Measurements from ENCODE around the gene RAB22A. TPM values are rescaled to one million over a fixed set of nuclear protein-coding genes. Genes with fewer than 3 reads are reported as not detected.

The RAB22A gene
- total RNA-seq, 1 donor from 2014 or later = 17.9 TPM

DNA sequence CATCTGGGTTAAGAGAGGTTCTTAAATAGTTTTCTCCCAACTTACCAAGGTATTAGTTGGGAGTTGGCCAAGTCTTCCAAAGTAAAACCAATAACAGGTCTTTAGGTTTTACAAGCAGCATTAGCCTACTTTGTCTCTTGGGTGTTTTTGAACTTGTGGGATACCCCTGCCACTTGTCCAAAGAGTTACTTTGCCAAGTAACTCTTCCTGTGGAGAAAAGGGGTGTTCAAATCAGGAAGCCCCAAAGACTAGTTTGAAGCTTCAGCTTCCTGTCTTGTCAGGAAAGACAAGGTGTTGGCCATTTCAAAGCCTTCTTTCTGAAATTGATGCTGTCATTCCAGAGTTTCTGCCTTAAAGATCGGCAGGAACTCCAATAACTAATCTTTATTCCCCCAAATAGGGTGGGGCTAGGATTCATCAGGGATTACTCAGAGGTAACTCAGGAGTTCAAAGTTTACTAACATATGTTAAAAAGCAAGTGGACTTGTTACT, 822 bp downstream of the RAB22A start:
- peak overlapping the region; percentile 89 for H3K4me3 Mint-ChIP-seq (ENCODE audit: low read depth)
- no peak for DNase-seq (ENCODE audit: low spot score, unreplicated experiment)
- no peaks in the 10 kb centered on the region for H3K27me3 Mint-ChIP-seq
- peak overlapping the region; percentile 95 for H3K27ac Mint-ChIP-seq
- no peak for TF ChIP-seq CTCF (IDR thresholded peaks at IDR 0.05; ENCODE audit: unreplicated experiment)
- H3K4me1 Mint-ChIP-seq (ENCODE audit: low read depth) = peaks cover 11% of the 10 kb centered on the region
- H3K36me3 Mint-ChIP-seq (ENCODE audit: insufficient read depth) = peaks cover 14% of the 10 kb centered on the region
- no peaks in the 10 kb centered on the region for H3K9me3 Mint-ChIP-seq (ENCODE audit: low read depth)

GRCh38 chr20:58312836-58313235, 3.3 kb downstream of the RAB22A start:
- TF ChIP-seq CTCF (IDR thresholded peaks at IDR 0.05; ENCODE audit: unreplicated experiment) = no peak
- no peaks in the 10 kb centered on the region for H3K9me3 Mint-ChIP-seq (ENCODE audit: low read depth)
- no peak overlapping the region for H3K27ac Mint-ChIP-seq
- H3K4me1 Mint-ChIP-seq (ENCODE audit: low read depth) = peaks cover 11% of the 10 kb centered on the region
- no peak overlapping the region for H3K4me3 Mint-ChIP-seq (ENCODE audit: low read depth)
- H3K27me3 Mint-ChIP-seq = no peaks in the 10 kb centered on the region
- H3K36me3 Mint-ChIP-seq (ENCODE audit: insufficient read depth) = peaks cover 21% of the 10 kb centered on the region
- no peak for DNase-seq (ENCODE audit: low spot score, unreplicated experiment)

- Mint-ChIP-seq H3K9me3 (ENCODE audit: low read depth) (no peaks in the 10 kb centered on the region), H3K27me3 (no peaks in the 10 kb centered on the region), H3K27ac (no peak overlapping the region), H3K4me1 (ENCODE audit: low read depth) (peaks cover 11% of the 10 kb centered on the region), H3K36me3 (ENCODE audit: insufficient read depth) (peaks cover 21% of the 10 kb centered on the region), H3K4me3 (ENCODE audit: low read depth) (no peak overlapping the region)
- TF ChIP-seq CTCF (IDR thresholded peaks at IDR 0.05; ENCODE audit: unreplicated experiment) = no peak
- no peak for DNase-seq (ENCODE audit: low spot score, unreplicated experiment)
Observed at GRCh38 chr20:58313396-58313795, 3.9 kb downstream of the RAB22A start.

DNA sequence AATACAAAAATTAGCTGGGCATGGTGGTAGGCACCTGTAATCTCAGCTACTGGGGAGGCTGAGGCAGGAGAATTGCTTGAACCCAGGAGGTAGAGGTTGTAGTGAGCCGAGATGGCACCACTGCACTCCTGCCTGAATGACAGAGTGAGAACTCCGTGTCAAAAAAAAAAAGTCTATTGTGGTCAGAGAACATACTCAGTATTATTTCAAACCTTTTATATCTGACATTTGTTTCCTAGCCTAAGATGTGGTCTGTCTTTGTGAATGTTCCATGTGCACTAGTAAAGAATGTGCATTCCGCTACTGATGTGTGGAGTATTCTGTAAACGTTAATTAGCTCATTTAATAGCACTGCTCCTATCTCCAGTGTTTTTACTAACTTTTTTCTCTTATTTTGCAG, 11.7 kb downstream of the RAB22A start:
- DNase-seq (ENCODE audit: low spot score, unreplicated experiment) = no peak
- Mint-ChIP-seq H3K36me3 (ENCODE audit: insufficient read depth) (peaks cover 9% of the 10 kb centered on the region), H3K4me3 (ENCODE audit: low read depth) (no peak overlapping the region), H3K4me1 (ENCODE audit: low read depth) (no peaks in the 10 kb centered on the region), H3K27me3 (no peaks in the 10 kb centered on the region), H3K27ac (no peak overlapping the region), H3K9me3 (ENCODE audit: low read depth) (no peaks in the 10 kb centered on the region)
- TF ChIP-seq CTCF (IDR thresholded peaks at IDR 0.05; ENCODE audit: unreplicated experiment) = no peak

DNA sequence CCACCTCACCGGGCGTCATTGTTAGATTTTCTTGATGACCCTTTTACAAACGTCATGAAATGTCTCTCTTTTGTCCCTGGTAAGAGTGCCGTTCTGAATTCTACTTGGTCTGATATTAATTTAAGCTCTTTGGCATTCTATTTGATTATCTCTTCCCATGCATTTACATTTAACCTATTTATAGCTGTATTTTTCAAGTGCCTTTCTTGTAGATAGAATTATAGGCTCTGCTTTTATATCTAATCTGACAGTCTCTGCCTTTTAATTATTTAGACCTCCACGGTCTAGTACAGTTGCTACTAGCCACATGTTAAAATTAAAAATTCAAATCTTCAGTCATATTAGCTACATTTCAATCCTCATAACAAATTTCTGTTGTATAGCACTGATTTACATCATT, 12.6 kb downstream of the RAB22A start:
- H3K27ac Mint-ChIP-seq = no peak overlapping the region
- no peaks in the 10 kb centered on the region for H3K9me3 Mint-ChIP-seq (ENCODE audit: low read depth)
- DNase-seq (ENCODE audit: low spot score, unreplicated experiment) = no peak
- peaks cover 6% of the 10 kb centered on the region for H3K36me3 Mint-ChIP-seq (ENCODE audit: insufficient read depth)
- no peaks in the 10 kb centered on the region for H3K4me1 Mint-ChIP-seq (ENCODE audit: low read depth)
- no peak overlapping the region for H3K4me3 Mint-ChIP-seq (ENCODE audit: low read depth)
- no peaks in the 10 kb centered on the region for H3K27me3 Mint-ChIP-seq
- no peak for TF ChIP-seq CTCF (IDR thresholded peaks at IDR 0.05; ENCODE audit: unreplicated experiment)
